Measurements from ENCODE around the gene DENND4B. TPM values are rescaled to one million over a fixed set of nuclear protein-coding genes. Genes with fewer than 3 reads are reported as not detected.

Gene DENND4B
- total and polyA plus RNA-seq, 2 of the 4 experiments (the other 2 are of a cell fraction) = 1.8 to 25.2 TPM

DNA sequence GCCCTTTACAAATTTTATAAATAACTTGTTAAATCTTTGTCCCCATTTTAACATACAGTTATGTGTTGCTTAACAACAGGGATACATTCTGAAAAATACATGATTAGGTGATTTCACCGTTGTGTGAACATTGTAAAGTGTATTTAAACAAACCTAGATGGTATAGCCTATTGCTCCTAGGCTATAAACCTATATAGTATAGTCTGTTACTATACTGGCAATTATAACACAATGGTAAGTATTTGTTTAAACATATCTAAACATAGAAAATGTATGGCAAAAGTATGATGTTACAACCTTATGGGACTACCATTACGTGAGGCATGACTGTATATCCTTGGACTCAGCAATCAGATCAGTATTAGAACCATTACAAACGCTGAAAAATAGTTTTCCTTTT is 60.4 kb downstream of the DENND4B start:
- no peak overlapping the region for H2AK9ac ChIP-seq (replicated peaks; ENCODE audit: low read depth, low read length, poor library complexity)
- intact Hi-C loops (cut with micrococcal nuclease) (no loop called here), in situ Hi-C loops (cut with MboI; ENCODE audit: low sequenced_read_pairs) (no loop called here), dilution Hi-C loops (cut with HindIII; ENCODE audit: low sequenced_read_pairs, unreplicated experiment) (no loop called here)
- H2BK20ac ChIP-seq (ENCODE audit: low read depth, low read length) = no peak overlapping the region
- TF ChIP-seq, protein P1, sequence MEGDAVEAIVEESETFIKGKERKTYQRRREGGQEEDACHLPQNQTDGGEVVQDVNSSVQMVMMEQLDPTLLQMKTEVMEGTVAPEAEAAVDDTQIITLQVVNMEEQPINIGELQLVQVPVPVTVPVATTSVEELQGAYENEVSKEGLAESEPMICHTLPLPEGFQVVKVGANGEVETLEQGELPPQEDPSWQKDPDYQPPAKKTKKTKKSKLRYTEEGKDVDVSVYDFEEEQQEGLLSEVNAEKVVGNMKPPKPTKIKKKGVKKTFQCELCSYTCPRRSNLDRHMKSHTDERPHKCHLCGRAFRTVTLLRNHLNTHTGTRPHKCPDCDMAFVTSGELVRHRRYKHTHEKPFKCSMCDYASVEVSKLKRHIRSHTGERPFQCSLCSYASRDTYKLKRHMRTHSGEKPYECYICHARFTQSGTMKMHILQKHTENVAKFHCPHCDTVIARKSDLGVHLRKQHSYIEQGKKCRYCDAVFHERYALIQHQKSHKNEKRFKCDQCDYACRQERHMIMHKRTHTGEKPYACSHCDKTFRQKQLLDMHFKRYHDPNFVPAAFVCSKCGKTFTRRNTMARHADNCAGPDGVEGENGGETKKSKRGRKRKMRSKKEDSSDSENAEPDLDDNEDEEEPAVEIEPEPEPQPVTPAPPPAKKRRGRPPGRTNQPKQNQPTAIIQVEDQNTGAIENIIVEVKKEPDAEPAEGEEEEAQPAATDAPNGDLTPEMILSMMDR (conservative IDR thresholded peaks at IDR 0.05; ENCODE audit: low read depth, low read length) = no peak
- no peak for TF ChIP-seq NFE2L2 (IDR thresholded peaks at IDR 0.05; ENCODE audit: low read depth, low read length)
- no peak for TF ChIP-seq MAZ (IDR thresholded peaks at IDR 0.05; ENCODE audit: borderline replicate concordance, low read depth, low read length)
- TF ChIP-seq MXI1 (IDR thresholded peaks at IDR 0.05; ENCODE audit: borderline replicate concordance, low read depth, low read length) = no peak
- TF ChIP-seq BHLHE40 (IDR thresholded peaks at IDR 0.05; ENCODE audit: low read depth, low read length) = no peak
- TF ChIP-seq POLR2A (IDR thresholded peaks at IDR 0.05; ENCODE audit: low read depth, low read length) = no peak
- TF ChIP-seq RFX5 (IDR thresholded peaks at IDR 0.05; ENCODE audit: low read depth, low read length) = no peak
- no peak for TF ChIP-seq RCOR1 (IDR thresholded peaks at IDR 0.05; ENCODE audit: insufficient replicate concordance, low read length)
- peaks cover 9% of the 10 kb centered on the region for H3K4me1 ChIP-seq (ENCODE audit: control insufficient read depth, insufficient read depth, low read length)
- peaks cover 18 to 50% of the 10 kb centered on the region in 2 experiments for H3K79me1 ChIP-seq (ENCODE audit: low read depth in 1 of 2, low read length in 2 of 2)
- no peak overlapping the region for H3K4ac ChIP-seq (ENCODE audit: low read depth, low read length)
- no peak overlapping the region for H3K23ac ChIP-seq (ENCODE audit: low read depth, low read length)
- H2BK15ac ChIP-seq (ENCODE audit: low read depth, low read length) = no peak overlapping the region
- no peak overlapping the region for H2BK120ac ChIP-seq (ENCODE audit: low read depth, low read length)
- BruUV-seq (replicated peaks) = no TSS peak
- no peak overlapping the region for H2BK5ac ChIP-seq (ENCODE audit: low read depth, low read length, poor library complexity, severe bottlenecking)
- no peak overlapping the region for H4K91ac ChIP-seq (ENCODE audit: insufficient read depth, low read depth, low read length)
- DNase-seq = no peak
- WGBS, 2 experiments (ENCODE audit: extremely low coverage in 2 of 2, insufficient read length in 1 of 2) = 80% methylated on average over 1 of the region's 3 CpGs; no CpG with 5 or more reads in 1 of the 2 experiments
- peaks cover 3% of the 10 kb centered on the region; the same call in 1 of the 2 replicates for H3K9me1 ChIP-seq (ENCODE audit: insufficient read depth, low read length)
- no peaks in the 10 kb centered on the region for H3K27me3 ChIP-seq (ENCODE audit: control insufficient read depth, insufficient read depth, low read length)
- no peaks in the 10 kb centered on the region; the same call in 1 of the 2 replicates for H3K36me3 ChIP-seq (ENCODE audit: control insufficient read depth, insufficient read depth, low read length)
- H2AFZ ChIP-seq (replicated peaks; ENCODE audit: low read length, poor library complexity) = no peak overlapping the region
- no peak overlapping the region for H3K14ac ChIP-seq (replicated peaks; ENCODE audit: low read depth, low read length)
- H4K5ac ChIP-seq (ENCODE audit: low read depth, low read length) = no peak overlapping the region
- no peak overlapping the region for H2AK5ac ChIP-seq (ENCODE audit: low read depth, low read length)
- H3K18ac ChIP-seq (ENCODE audit: low read depth, low read length) = no peak overlapping the region
- H3K56ac ChIP-seq (ENCODE audit: extremely low read depth, insufficient read depth, low read length) = no peak overlapping the region
- H4K8ac ChIP-seq (ENCODE audit: low read depth in 2 of 2, low read length in 2 of 2) = no peak overlapping the region
- no peak for ATAC-seq (ENCODE audit: low read depth)
- H4K20me1 ChIP-seq (ENCODE audit: insufficient read depth, low read length) = no peaks in the 10 kb centered on the region
- CTCF ChIA-PET = interaction anchor here (0.6 to 0.7 kb wide), 2 partner anchors 11 to 12 kb away, joined by 3 to 6 read pairs; no protein-coding TSS in a partner anchor
- H3K4me3 ChIP-seq (ENCODE audit: insufficient read depth, low read depth, low read length) = no peak overlapping the region
- no peaks in the 10 kb centered on the region for H3K9me3 ChIP-seq (ENCODE audit: control insufficient read depth, insufficient read depth, low read length)
- POLR2A ChIA-PET (ENCODE audit: unreplicated experiment) = no interaction called here
- no peak overlapping the region for H3K9ac ChIP-seq (ENCODE audit: low read depth, low read length)
- H3K4me2 ChIP-seq (ENCODE audit: low read depth, low read length) = no peak overlapping the region
- no peak overlapping the region for H3K27ac ChIP-seq (ENCODE audit: insufficient read depth, low read length)
